Activated gamma-delta T cell treated with Interleukin-2 at 50 U/mL for 16 hours (primary cell): ENCODE results near the gene CRACR2A.

Experiments used
- DNase-seq: peaks from one replicate; pipeline ENCODE4 v3.0.0-alpha.2; 2020

Gene CRACR2A

DNA sequence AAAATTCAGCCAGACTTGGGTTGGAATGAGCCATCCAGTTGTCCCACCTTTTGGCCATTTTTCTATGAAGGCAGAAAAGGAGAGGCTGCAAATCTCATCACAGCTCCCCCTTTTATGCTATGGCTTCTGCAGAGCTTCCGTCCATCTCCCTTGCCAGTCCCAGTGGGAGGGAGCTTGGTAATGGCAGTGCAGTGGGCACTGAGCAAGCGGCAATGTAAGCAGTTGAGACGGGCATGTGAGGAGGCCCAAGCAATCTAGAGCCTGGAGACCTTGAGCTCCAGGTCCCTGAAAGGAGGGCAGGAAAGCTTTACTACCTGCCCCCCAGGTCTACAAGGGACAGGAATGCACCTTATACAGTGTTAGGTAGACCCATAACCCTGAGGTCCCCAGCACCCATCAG, 73.1 kb downstream of the CRACR2A start:
- DNase-seq, result no peak

DNA sequence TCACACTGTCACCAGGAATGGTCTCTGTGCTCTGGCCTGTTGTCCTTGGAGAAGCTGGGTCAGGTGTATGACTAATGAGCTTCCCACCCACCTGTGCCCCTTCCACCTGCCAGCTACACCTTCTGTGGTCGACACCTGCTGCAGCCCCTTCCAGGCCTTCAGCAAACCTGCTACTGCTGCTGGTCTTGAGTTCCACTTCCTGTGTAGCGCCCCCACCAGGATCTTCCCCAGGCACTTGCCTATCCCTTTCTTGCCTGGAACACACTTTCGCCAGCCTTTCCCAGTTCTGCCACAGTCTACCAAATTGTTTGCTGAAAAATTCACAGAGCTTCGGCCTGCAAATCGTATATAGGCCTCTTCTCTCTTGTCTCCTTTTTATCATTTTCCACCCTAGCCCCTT, 75.3 kb downstream of the CRACR2A start:
- DNase-seq, result no peak

DNA sequence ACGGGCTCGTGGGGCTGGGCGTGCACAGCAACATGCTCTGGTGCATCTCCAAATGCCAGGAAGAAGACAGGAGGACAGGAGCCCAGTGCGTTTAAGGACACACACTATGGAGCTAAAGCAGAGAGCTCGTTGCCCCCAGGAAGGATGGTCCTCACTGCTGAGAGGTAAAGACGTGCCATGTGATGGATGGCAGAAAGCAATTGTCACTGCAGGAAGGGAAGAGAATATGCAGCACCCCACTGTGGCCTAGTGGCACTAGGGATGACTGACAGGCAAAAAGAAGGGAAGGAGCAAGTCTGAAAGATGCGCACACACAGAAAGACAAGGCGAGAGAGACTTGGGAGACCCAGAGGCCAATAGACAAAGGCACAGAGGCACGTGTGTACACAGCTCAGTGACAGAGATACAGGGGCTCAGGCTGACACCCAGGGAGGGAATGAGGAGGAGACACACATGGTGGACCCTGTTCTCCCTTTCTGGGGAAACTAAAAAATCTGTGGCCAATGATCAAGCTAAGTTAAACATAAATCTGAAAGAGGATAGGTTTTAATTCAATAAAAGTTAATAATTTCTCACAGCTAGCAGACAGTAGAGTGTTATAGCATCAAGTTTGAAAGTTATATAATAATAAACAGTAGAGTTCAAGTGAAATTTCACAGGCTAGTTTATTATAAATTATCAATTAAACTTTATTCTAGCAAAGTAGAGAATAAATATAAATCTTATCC, 78.8 kb downstream of the CRACR2A start:
- DNase-seq, result no peak

DNA sequence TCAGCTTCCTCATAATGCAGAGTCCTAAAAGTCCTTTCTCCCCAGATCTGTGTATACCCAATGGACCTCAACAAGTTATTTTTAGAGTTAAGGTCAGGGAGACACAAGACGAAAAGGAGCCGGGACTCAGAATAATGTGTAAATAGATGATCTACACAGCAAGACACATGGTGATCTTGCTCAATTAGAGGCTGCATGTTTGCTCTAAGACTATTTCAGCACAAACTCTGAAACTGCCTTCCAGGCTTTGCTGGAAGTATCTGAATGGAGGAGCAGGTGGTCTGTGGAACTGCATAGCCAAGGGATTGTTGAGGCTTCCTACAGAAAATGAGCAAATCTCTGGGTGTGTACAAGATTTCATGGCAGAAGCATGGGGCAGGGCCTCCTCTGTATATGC, 80.8 kb downstream of the CRACR2A start:
- no peak for DNase-seq

DNA sequence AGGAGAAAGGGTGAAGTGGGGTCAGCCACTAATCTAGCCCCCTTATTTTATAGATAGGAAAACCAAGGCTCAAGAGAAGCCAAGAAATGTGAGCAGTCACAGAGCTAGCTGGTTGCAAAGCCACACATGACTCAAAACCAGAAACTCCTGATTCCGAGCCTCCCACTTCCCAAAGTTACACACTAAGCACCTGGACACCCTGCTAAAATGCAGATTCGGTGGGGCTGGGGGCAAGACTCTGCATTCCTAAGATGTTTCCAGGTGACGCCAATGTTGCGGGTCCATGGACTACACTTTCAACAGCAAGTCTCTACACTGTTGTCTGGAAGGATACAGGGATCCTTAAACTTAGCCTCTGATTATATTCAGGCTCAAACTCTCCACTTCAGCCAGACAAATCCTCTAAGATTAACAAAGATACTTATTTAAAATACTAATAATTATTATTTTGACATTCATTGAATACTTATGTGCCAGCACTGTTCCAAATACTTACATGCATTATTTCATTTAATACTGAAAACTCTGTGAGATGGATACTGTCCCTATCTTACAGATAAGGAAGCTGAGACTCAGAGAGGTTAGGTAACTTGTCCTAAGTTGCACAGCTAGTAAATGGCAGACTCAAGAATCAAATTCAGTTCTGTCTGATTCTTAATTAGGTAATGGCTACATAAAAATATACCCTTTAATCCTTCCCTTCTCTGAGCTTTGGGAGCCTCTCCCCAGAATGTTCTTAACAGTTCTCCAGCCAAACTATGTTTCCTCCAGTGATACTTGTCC, 81.4 kb downstream of the CRACR2A start:
- DNase-seq, result no peak

DNA sequence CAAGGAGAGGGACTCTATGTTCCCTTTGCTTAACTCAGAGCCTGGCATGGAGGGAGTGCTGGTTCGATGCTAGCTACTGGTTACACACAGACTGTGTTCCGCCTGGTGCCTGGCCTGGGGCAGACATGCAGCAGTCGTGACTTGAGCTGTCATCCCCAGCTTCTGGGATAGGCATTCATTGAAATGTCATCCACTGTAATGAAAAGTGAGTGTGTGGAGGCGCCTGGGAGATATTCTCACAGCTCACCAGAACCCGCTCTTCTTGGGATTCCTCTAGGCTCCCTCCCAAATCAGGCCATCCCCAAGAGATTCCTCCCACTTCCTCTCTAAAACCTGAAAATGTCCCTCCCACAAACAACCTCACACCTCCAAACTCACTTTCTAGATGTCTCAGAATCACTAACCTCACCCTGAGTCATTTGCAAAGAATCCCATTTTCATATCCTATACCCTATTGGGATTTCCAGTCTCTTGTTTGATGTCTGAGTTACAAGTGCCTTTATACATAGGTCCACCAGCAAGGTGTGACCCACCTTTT, 82.8 kb downstream of the CRACR2A start:
- no peak for DNase-seq

DNA sequence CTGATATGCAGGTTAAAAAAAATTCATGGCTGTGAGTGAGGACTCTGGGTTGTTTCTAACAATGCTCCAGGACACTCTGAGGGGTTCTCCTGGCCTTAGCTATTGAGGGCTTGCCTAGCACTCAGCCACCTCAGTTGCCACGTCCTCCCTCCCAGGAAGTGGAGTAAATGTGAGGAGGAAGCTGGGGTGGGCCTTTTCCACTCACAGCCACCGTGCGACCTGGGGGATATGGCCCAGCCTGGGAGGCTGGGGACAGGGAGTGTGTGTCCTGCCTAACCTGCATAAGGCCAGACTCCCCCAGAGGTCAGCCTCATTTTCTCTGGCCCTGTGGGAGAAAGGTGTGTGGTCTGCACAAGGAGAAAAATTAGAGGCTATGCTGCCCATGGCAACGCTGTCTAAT, 83.3 kb downstream of the CRACR2A start:
- no peak for DNase-seq

DNA sequence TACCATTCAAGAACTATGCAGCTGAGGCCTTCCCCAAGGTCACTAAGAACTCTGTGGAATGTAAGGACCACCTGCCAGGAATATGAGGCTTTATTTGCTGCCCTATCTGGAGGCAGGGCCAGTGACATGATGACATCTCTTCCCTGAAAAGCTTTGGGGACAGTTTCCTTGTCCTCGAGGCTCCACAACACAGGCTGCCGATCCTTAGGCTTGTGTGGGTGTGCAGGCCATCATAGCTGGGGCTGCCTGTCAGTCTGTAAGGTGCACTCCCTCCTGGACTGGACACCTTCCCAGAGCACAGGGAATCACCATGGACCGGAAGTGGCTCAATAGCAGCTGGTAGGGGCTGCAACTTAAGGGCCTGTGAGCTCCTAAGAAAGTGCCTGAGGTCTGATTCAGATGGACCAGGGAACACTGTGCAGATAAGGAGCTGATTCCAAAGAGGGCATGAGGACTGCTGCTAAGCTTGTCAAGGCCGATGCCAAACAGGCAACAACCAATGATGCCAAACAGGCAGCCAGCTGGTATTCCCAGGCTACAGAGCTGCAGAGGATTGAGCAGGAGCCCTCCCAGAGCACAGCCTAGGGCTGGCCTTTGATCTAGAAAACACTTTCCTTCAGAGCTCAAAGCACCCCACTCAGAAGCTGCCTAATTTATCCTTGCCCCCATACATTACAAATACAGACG, 84.3 kb downstream of the CRACR2A start:
- DNase-seq, result no peak

DNA sequence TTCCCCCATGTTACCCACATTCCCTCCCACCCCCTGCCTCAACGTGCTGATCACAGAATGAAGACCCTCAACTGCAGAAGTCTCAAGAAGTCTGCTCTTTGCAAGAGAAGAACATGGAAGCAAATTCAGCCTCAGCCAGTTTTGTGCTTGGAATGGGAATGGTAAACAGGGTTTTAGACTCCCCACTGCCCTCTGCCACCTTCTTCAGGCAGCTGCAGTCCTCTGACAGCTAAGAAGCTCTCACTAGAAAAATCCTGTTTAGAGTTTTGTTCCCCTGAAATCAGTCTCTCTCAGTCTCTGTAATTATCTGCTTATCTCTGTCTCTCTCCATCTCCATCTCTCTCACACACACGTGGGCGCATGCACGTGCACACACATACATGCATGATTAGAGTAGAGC, 85.4 kb downstream of the CRACR2A start:
- DNase-seq, result no peak

DNA sequence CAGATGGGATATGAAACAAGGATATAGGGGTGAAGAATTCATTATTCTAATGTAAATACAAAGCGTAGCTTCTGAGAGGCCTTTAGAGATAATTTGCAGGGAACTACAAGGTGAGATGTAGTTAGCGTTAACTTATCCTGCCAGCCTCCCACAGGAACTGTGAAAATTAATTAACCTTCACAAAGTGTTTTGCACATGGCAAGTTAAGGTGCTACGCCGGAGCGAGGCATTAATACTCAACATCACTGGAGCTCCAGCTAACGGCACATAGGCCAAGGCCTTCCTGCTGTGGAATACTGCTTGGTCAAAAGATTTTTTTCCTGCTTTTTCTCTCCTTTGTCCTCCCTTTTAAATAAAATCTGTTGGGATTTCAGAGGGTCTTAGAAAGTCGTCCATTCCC, 86.5 kb downstream of the CRACR2A start:
- no peak for DNase-seq

DNA sequence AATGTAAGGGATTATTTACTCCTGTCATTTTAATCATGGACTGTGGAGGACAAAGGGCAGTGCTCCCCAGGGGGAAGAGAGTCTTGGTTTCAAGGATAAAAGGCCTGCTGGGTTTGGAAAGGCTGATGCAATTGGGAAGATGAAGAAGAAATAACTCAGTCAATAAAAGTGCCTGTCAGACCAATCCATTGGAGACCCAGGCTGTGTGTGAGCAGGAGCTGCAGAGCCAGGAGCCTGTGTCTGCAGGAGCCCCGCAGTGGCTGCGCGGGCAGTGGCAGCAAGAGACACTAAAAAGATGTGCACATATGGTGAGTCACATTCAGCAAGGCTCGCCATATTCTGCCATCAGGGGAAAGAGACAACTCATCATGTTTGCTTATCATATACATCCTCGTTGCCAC, 90.4 kb downstream of the CRACR2A start:
- DNase-seq, result no peak

DNA sequence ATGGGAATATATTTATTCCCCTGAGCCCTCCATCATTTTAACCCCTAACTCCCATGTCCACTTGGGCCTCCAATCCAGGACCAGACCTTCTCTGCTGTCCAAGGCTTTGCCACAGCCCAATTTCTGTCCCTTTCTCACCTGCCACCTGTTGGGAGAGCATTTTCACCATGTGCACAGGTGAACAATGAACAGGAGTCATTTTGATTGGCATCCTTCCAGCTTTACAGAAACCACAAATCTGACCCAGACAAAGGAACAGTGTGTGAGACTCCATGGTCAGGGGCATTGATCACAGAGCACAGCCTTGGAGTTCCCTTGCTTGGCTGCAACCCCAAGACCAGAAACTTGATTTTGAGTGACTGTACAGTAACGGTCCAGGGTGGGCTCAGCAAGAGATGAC, 91.9 kb downstream of the CRACR2A start:
- no peak for DNase-seq

DNA sequence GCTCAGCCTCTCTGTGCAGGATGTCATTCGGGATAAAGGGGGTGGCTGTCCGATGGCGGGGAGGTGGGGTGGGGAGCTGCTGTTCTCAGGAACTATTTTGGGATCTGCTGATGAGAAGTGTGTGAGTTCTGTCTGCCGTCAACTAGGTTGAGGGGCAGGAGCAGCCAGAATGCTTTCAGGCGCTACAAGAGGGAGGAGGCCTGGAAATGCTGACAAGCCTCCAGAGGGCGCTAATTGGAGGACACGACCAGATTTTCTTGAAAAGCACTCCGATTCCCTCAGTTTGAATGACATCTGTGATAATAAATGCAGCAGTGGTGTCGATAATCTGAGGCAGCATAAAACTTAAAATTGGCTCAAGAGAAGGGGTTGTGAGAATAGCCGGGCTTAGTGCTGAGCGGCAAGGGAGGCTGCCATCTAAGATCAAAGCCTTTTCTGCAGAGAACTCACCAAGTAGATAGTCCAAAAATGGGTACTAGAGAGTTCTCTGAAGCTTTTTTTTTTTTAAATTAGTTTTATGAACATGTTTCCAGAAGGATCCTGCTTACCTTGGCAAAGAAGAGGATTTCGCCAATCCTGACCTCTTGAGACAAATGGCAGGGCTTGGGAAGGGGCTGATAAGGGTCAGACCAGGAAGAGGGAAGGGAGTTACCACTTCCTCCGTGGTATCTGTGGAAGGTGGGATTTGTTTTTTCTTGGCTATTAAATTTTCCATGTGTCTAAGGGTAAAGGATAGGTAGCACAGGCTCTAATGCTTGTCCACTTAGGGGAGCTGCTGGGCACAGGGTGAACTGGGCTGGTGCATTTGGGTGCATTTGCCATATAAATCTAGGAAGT, 94.4 kb downstream of the CRACR2A start:
- DNase-seq, result peak; percentile 38

DNA sequence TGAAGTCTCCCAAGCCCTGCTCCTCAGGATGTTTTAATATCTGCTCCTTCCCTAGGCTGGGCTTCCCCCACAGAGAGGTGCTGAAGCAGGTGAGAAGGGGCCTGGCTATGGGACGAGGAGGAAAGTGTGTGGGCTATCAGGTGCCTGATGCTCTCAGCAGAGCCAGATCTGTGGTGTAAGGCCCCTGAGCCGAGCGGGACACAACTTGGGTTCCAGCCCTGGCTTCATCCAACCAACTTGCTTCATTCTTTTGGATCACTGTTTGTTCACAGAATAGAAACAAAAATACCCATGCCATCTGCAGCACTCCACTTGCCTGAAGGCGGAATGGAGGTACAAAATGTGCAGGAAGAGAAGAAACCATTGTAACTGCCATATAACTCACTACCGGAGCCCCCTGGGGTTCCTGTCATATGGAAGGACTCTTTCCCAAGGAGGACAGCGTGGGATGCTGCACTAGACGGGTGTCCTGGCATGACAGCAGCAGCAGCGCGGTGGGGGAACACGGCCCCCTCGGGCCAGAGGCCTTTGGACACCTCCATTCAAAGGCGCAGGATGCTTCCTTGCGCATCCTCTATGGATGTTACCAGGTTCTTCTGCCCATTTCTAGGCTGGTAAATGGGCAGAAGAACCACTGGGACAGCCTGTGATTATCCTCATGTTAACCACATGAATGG, 95.8 kb downstream of the CRACR2A start:
- no peak for DNase-seq

DNA sequence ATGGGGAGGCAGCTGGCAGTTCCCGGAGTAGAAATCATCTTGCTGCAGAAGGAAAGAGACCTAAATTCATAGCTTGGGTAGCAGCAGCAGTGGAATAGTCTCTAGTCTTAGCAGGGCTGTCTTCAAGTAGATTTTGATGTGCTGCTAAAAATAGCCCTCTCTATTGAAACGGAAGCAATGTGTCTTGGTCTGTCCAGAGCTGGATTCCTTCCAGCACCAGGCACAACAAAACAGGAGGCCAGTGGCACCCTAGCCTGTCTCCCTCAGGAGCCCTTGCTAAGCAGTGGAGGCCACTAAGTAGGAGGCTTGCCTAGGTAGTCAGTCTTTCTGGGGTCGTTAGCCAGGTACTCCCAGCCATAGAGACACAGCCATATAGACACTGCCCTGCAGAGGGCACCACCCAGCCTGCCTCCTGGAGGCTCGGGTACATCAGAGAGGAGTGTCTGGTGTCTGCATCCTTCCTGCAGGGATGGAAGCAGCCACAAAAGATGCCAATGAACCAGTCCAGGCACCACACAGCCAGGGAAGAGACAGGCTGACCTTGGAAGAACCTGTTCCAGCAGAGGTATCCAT, 97.5 kb downstream of the CRACR2A start:
- DNase-seq, result no peak

DNA sequence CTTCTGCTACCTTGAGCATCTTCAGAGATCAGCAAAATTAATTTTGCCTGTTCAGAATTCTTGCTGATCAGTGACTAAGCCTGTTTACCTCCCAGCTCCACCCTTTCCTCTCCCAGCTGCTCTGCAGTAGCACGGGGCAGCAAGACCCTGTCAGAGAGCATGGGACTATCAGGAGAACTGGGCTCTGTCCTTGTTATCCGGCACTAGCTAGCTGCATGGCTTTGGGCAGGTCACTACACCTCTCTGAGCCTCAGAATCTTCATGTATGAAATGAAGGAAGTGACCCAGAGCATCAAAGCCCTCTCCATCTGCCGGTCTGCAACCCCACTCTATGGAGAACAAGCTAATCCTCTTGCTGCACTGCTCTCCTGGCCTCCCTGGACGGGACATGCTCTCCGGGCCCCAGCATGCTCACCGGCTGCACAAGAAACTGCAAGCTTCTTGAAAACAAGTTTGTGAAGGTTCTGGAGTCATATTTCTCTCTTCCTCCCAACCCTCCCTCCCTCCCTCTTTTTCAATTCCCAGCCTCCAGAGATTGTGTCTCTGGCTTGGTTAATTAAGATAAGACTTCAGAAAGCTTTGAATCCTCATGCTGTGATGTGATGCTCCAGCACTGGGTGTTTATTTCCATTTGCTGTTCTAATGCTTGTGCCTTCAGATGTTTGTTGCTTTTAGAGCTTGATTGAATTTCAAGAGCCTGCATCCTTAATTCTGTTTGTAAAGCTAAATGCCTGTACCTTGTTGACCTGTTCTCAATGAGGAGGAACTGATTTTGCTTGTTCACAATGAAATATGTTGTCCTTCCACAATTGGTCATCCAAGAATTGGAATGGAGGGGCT, 101.1 kb downstream of the CRACR2A start:
- no peak for DNase-seq

DNA sequence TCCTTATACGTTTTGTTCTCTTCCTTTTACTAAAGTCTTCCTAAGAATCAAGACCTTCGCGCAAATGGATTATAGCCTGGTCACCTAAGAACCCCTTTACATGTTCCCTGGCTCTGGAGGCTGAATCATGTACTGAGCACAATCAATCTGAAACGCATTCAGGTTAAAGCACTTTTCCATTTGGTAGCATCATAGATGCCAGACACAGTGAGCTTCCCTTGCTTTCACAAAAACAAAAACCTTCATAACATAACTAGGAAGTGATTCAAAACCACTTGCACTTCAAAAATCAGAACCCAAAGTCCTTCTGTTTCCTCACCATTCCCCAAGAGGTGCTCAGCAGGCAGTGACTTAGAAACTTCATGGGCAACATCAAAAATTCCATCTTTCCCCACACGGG, 105.4 kb downstream of the CRACR2A start:
- no peak for DNase-seq

DNA sequence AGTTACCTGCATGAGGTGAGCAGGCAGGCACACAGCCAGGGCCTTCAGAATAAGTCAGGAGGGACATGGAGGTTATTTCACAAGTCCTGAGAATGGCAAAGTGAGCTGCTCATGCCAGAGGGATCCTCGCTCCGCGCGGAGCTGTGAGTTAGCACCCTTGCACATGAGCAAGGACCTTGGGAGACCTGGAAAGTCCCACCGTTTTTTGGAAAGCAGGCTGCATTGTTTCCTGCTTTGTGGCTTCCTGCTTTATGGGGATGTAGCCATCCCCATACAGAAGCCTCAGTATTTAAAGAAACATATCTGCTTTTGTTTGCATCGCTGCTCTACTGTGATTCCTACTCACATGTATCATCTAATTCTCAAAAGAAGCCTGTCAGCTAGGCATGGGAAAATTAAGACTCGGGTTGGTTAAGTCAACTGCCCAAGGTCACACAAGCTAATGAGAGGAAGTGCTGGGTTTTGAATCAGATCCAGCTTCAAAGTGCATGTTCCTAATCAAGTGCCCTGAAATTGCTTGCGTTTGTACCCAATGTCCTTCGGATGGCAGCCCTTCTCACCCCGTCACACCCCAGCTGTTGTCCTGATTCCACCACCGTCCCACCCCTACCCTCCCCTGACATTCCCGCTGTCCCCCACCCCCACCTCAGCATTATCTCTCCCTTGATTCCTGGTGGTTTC, 106.2 kb downstream of the CRACR2A start:
- no peak for DNase-seq

DNA sequence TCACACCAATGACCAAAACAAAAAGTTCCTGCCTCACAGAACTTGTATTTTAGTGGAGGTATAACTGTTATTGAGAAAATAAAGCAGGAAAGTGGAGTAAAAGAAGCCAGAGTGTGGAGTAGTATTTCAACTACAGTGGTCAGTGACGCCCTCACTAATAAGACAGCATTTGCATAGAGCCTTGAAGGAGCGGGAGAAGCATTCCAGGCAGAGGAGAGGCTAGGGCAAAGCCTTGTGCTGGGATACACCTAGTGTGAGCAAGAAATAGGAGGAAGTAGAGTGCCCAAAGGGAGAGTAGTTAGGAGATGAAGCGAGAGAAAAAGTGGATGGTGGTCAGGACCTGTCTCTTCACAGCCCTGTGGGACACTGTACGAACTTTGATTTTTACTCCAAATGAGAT, 107.8 kb downstream of the CRACR2A start:
- no peak for DNase-seq

DNA sequence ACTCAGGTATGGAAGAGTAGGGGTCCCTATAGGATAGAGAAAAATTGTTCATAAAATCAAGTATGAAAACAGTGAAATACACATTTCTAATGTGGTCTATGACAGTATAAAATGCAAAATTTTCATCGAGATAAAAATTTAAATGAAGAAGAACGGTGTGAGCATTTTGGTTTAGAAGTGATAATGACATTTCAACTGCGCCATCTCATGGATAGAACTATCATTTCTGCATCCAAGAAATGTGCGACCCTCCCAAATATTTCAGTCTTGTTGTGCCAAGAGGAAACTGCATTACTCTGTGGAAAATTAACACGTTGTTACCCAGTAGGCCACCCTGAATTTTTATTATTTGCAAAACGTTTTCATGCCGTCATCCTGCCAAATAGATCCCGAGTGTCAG, 108.8 kb downstream of the CRACR2A start:
- no peak for DNase-seq
